HG02623 (cell line): ENCODE results near the gene CACHD1.

Source experiments
- ATAC-seq: cut with Tn5 transposase; IDR thresholded peaks from one replicate; pipeline ENCODE4 v1.9.1; 2021; ENCODE audit warnings: moderate library complexity; ENCODE audit not compliant: unreplicated experiment

Gene CACHD1

GRCh38 chr1:64645735-64646134, 175.8 kb downstream of the CACHD1 start:
- ATAC-seq = no peak

GRCh38 chr1:64650411-64650810, 180.5 kb downstream of the CACHD1 start:
- ATAC-seq = no peak

- ATAC-seq = no peak
These were observed 181.9 kb downstream of the CACHD1 start for GRCh38 chr1:64651841-64652240.

- ATAC-seq = no peak
These were observed 183.5 kb downstream of the CACHD1 start for GRCh38 chr1:64653466-64653865.

GRCh38 chr1:64654519-64655341, 184.8 kb downstream of the CACHD1 start:
- ATAC-seq = no peak

GRCh38 chr1:64655861-64656260, 185.9 kb downstream of the CACHD1 start:
- ATAC-seq = no peak

- ATAC-seq = no peak
These were observed 189.7 kb downstream of the CACHD1 start for GRCh38 chr1:64659478-64660138.

GRCh38 chr1:64663668-64664067, 193.7 kb downstream of the CACHD1 start:
- ATAC-seq = no peak

- ATAC-seq = no peak
These were observed 194.4 kb downstream of the CACHD1 start for GRCh38 chr1:64664299-64664698.

- ATAC-seq = no peak
These were observed 199.3 kb downstream of the CACHD1 start for GRCh38 chr1:64669098-64669675.

- no peak for ATAC-seq
These were observed 205.9 kb downstream of the CACHD1 start for GRCh38 chr1:64675718-64676345.

GRCh38 chr1:64676386-64676785, 206.5 kb downstream of the CACHD1 start:
- ATAC-seq = no peak

- ATAC-seq = no peak
These were observed 207.6 kb downstream of the CACHD1 start for GRCh38 chr1:64677532-64677931.

- ATAC-seq = no peak
These were observed 208.4 kb downstream of the CACHD1 start for GRCh38 chr1:64678366-64678765.

GRCh38 chr1:64679177-64679576, 209.2 kb downstream of the CACHD1 start:
- ATAC-seq = no peak

GRCh38 chr1:64680599-64680998, 210.7 kb downstream of the CACHD1 start:
- no peak for ATAC-seq

GRCh38 chr1:64681043-64681442, 211.1 kb downstream of the CACHD1 start:
- no peak for ATAC-seq

- ATAC-seq = no peak
These were observed 213.5 kb downstream of the CACHD1 start for GRCh38 chr1:64683419-64683818.

- ATAC-seq = no peak
These were observed 215.3 kb downstream of the CACHD1 start for GRCh38 chr1:64685217-64685616.

- no peak for ATAC-seq
These were observed 215.9 kb downstream of the CACHD1 start for GRCh38 chr1:64685765-64686341.
